Right lobe of liver (tissue), 6 donors: ENCODE data around the gene TTLL1. TPM values are rescaled to one million over a fixed set of nuclear protein-coding genes. Genes with fewer than 3 reads are reported as not detected.

Experiments
- ATAC-seq, 4 donors: fragments of 200-7000 bp; cut with Tn5 transposase; one replicate each; pipeline ENCODE4 v1.9.1; 2020; ENCODE audit warnings: mild to moderate bottlenecking in 4 of 4, moderate library complexity in 4 of 4
- DNase-seq, 3 donors: peaks; one replicate each; pipeline ENCODE4 v3.0.0-alpha.2; 2020
- H3K27ac ChIP-seq, 3 donors: fragments of 200-600 bp; one replicate each; pipeline ENCODE4 v1.8.0; 2022
- H3K27me3 ChIP-seq, 2 donors: fragments of 200-600 bp; one replicate each; pipeline ENCODE4 v1.8.0; 2022
- H3K36me3 ChIP-seq, 4 donors: fragments of 200-600 bp; sonication (generic) in 1 of 4; one replicate each; pipeline versions ENCODE4 v1.5.1 to v1.8.0; 2017 to 2022; ENCODE audit warnings: control low read depth in 1 of 4
- H3K4me1 ChIP-seq, 4 donors: fragments of 200-600 bp; sonication (generic) in 1 of 4; one replicate each; pipeline versions ENCODE4 v1.5.1 to v1.8.0; 2017 to 2022; ENCODE audit warnings: control low read depth in 1 of 4
- H3K4me3 ChIP-seq, 3 donors: fragments of 200-600 bp; one replicate each; pipeline ENCODE4 v1.8.0; 2022
- H3K9me3 ChIP-seq, 4 donors: fragments of 200-600 bp; sonication (generic) in 1 of 4; one replicate each; pipeline versions ENCODE4 v1.5.1 to v1.8.0; 2017 to 2022; ENCODE audit warnings: control low read depth in 1 of 4
- POLR2A ChIP-seq: fragments of 450-650 bp; IDR thresholded peaks from one replicate; pipeline ENCODE4 v1.6.1; 2017; ENCODE audit warnings: antibody characterized with exemption, mild to moderate bottlenecking
- WGBS: methylation state at CpG from one replicate; pipeline ENCODE4 v1.1.6; 2018; ENCODE audit warnings: low coverage, low lambda C conversion rate; ENCODE audit not compliant: insufficient coverage; ENCODE audit errors: missing lambda C conversion rate; 5-methylcytosine and 5-hydroxymethylcytosine counted together
- intact Hi-C, 2 donors: fragments of 100-400 bp; cut with DNase I; formaldehyde crosslinking; loops; one replicate each; pipeline versions ENCODE4 v1.11.2 to v1.14.1; 2022
- total RNA-seq, 6 experiments: library from RNA; depleted of rRNA in 2 of 6; stranded (reverse); fragments of >200 nt in 2 of 6; fragmentation: NEBNext Ultra II Directional in 3 of 6; extraction: Animal tissue kit (Norgen Biotek cat#: 25700) in 3 of 6; gene quantifications; one replicate each; pipeline versions ENCODE4 v1.1.0 to v1.2.4, GENCODE V29; 2016 to 2023
- TF ChIP-seq, protein P1 (sequence below), 4 donors: fragments of 200-600 bp in 3 of 4; fragments of 450-650 bp in 1 of 4; IDR thresholded peaks; one replicate each; pipeline versions ENCODE4 v1.5.1 to v1.8.0; 2016 to 2022; ENCODE audit warnings: antibody characterized with exemption in 4 of 4, mild to moderate bottlenecking in 2 of 4
- donor health status: DM: no; HTN: yes; CAD: no.
- donor health status: DM: no; HTN: no; CAD: no.
- donor health status: DM: no; HTN: no; CAD: no.
- donor health status: DM: no; HTN: yes; CAD: no.
- donor health status: DM: no; HTN: yes; CAD: no.

The TTLL1 gene
- total RNA-seq, 6 experiments from 2014 or later, result 0.97 to 2.0 (median 1.3) TPM

DNA sequence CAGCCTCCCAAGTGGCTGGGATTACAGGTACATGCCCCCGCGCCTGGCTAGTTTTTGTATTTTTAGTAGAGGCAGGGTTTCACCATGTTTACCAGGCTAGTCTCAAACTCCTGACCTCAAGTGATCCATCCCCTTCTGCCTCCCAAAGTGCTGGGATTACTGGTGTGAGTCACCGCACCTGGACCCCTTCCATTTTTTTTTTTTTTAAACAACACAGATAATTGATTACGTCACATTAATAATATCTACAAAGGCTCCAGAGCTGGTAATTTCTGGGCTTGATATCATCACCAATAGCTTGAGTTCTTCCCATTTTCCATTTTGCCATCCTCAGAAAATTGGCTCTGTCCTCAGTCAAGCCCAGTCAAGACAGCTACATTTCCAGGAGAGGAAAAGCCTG lies 7.2 kb downstream of the TTLL1 start:
- no peaks in the 10 kb centered on the region for H3K9me3 ChIP-seq
- no peak overlapping the region for H3K27ac ChIP-seq
- intact Hi-C loops, result no loop called here
- ATAC-seq (no peak), DNase-seq (no peak)
- H3K4me3 ChIP-seq, result no peak overlapping the region
- no peaks in the 10 kb centered on the region for H3K36me3 ChIP-seq
- H3K4me1 ChIP-seq, result no peaks in the 10 kb centered on the region
- WGBS, result 90% methylated on average over 2 of the region's 4 CpGs
- no peaks in the 10 kb centered on the region for H3K27me3 ChIP-seq
- TF ChIP-seq POLR2A, result no peak
- TF ChIP-seq, protein P1, sequence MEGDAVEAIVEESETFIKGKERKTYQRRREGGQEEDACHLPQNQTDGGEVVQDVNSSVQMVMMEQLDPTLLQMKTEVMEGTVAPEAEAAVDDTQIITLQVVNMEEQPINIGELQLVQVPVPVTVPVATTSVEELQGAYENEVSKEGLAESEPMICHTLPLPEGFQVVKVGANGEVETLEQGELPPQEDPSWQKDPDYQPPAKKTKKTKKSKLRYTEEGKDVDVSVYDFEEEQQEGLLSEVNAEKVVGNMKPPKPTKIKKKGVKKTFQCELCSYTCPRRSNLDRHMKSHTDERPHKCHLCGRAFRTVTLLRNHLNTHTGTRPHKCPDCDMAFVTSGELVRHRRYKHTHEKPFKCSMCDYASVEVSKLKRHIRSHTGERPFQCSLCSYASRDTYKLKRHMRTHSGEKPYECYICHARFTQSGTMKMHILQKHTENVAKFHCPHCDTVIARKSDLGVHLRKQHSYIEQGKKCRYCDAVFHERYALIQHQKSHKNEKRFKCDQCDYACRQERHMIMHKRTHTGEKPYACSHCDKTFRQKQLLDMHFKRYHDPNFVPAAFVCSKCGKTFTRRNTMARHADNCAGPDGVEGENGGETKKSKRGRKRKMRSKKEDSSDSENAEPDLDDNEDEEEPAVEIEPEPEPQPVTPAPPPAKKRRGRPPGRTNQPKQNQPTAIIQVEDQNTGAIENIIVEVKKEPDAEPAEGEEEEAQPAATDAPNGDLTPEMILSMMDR (IDR thresholded peaks at IDR 0.05), result no peak

DNA sequence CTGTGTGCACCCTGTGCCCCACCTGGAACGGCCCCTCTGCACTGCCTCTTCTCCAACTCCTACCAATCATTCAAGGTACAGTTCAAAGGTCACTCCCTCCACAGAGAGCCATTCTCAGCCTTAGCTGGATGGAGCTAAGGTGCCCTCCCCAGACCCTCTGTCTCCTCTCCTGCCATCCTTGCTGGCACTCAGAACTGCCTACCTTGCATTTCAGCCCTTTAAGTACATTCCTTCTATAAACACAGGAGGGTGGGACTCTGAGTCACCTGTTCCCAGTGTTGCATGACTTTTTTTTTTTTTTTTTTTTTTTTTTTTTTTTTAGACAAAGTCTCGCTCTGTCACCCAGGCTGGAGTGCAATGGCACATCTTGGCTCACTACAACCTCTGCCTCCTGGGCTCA lies 8.6 kb downstream of the TTLL1 start:
- Histone ChIP-seq H3K9me3 (no peaks in the 10 kb centered on the region), H3K4me1 (no peaks in the 10 kb centered on the region), H3K4me3 (no peak overlapping the region), H3K27ac (no peak overlapping the region), H3K36me3 (no peaks in the 10 kb centered on the region), H3K27me3 (no peaks in the 10 kb centered on the region)
- 77% methylated on average over 2 of the region's 2 CpGs for WGBS
- TF ChIP-seq, protein P1 (IDR thresholded peaks at IDR 0.05), result no peak
- TF ChIP-seq POLR2A, result no peak
- intact Hi-C loops, result no loop called here
- ATAC-seq, result peak in 1 of 4 donors; percentile 24
- no peak for DNase-seq

DNA sequence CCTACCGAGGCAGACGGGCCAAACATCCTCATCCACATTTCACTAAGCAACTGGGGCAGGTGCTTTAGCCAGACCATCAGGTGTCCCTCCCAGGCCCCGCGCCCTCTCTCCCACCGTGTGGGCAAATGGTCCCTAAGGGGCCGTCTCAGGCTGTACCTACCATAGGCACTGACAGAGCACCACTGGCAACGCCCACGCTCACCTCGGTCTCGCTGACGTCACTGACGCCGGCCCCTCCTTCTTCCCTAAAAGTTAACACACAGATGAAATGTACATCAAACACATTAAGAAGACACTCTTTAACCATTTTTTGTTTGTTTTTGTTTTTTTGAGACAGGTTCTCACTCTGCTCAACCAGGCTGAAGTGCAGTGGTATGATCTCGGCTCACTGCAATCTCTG lies 9.4 kb downstream of the TTLL1 start:
- WGBS, result 82% methylated on average over 8 of the region's 14 CpGs

DNA sequence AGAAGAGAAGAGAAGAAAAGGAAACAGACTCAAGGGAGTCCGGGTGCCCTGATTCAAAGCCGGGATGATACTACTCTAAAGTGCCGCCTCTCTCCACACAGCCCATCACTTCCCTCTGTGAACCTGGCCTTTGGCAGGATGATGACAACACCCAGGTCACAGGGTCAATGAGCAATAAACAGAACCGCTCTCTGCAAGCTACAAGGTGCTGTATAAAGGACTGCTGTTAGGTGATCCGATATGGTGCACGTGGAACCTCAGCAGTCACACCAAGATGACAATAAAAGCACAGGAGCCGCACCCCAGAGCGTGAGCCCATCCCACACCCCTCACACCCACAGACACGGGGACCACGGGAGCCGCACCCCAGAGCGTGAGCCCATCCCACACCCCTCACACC lies 10.7 kb downstream of the TTLL1 start:
- intact Hi-C loops, result no loop called here
- peak; percentile 57 to 97 (median 83) for ATAC-seq

More for the DNA sequence above, 9.4 kb downstream of the TTLL1 start:
- Histone ChIP-seq H3K27ac (no peak overlapping the region), H3K36me3 (no peaks in the 10 kb centered on the region), H3K4me1 (no peaks in the 10 kb centered on the region), H3K9me3 (no peaks in the 10 kb centered on the region), H3K4me3 (no peak overlapping the region), H3K27me3 (no peaks in the 10 kb centered on the region)
- DNase-seq (no peak), ATAC-seq (no peak)
- TF ChIP-seq POLR2A, result no peak
- TF ChIP-seq, protein P1 (IDR thresholded peaks at IDR 0.05), result no peak
- intact Hi-C loops, result no loop called here

More for the DNA sequence above, 10.7 kb downstream of the TTLL1 start:
- no peaks in the 10 kb centered on the region for H3K27me3 ChIP-seq
- no peak for TF ChIP-seq POLR2A
- TF ChIP-seq, protein P1 (IDR thresholded peaks at IDR 0.05), result no peak
- H3K27ac ChIP-seq, result no peak overlapping the region
- H3K4me3 ChIP-seq, result no peak overlapping the region
- no peaks in the 10 kb centered on the region for H3K9me3 ChIP-seq
- no peaks in the 10 kb centered on the region for H3K36me3 ChIP-seq
- WGBS, result 55% methylated on average over 11 of the region's 12 CpGs
- no peaks in the 10 kb centered on the region for H3K4me1 ChIP-seq
- peak in 1 of 3 donors; percentile 30 for DNase-seq
